Renal cortical epithelial cell (primary cell): Measurements from ENCODE around the gene DYDC2. TPM values are rescaled to one million over a fixed set of nuclear protein-coding genes. Genes with fewer than 3 reads are reported as not detected.

ENCODE experiments used
- DNase-seq: peaks from one replicate; pipeline ENCODE4 v3.0.0-alpha.2; 2011; ENCODE audit warnings: low read depth
- total RNA-seq: library from RNA; depleted of rRNA; stranded (reverse); fragments of >200 nt; gene quantifications from 2 replicates; pipeline ENCODE4 v1.2.3, GENCODE V29; 2014

Gene DYDC2
- total RNA-seq, 1 donor from 2014 or later, result 0.15 TPM

DNA sequence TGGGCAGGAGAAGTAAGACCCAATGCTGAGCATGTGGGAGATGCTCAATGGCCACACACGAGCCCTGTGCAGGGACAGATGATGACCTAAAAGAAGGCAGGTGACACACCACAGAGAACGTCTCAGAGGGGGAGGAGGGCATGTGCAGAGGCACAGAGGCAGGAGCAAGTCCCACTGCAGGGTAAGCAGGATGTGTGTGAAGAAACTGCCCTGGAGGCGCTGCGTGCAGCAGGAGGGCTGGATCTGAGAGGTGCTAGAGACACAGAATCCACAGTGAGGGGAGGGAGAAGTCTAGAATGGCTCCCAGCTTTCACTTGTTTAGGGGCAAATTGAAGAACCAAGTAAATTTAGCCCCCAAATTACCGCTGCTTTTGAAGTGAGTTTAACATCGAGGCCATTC lies 14.9 kb downstream of the DYDC2 start:
- DNase-seq, result no peak

DNA sequence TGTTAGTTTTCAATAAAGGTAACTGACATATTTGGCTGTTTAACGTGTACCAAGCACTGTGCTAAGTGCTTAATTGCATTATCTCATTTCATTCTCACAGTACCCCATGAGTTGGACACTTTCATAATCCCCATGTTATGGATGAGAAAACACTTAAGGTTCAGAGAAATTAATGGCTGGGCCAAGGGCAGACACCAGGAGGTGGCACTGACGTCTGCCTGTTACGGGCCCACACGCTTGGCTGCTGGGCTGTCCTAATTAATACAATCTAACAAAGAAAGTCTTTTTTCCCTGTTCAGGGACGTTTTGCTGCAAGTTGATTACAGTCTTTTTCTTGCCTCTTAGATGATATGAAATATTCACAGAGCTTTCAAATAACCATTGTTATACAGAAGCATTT lies 16.1 kb downstream of the DYDC2 start:
- DNase-seq, result no peak

DNA sequence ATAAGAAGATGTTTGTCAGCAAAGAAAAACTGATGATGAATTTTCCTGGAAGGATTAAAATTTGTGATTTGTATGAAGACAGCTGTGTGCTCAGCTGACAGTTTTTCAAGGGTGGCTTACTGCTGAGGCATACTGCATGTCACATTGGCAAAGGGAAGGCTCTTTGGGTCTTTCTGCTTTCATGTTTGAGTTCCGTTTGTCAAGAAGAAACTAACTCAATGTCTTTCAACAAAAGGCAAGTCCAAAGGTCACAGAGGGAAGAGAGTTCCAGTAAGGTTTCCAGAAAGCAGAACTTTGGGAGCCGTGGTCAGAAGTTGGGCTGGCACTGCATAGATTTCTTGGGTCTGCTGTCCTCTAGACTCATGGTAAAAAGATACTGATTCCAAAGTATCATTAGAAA lies 16.9 kb downstream of the DYDC2 start:
- DNase-seq, result no peak

DNA sequence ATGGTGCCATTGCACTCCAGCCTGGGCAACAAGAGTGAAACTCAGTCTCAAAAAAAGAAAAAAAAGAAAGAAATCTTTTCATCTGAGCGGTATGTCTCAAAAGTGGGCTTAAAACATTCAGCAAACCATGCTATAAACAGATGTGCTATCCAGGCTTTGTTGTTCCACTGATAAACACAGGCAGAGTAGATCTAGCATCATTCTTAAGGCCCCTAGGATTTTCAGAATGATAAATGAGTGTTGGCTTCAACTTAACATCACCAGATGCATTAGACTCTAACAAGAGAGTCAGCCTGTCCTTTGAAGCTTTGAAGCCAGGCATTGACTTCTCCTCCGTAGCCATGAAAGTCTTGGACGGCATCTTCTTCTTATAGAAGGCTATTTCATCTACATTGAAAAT lies 23.1 kb downstream of the DYDC2 start:
- DNase-seq, result no peak

DNA sequence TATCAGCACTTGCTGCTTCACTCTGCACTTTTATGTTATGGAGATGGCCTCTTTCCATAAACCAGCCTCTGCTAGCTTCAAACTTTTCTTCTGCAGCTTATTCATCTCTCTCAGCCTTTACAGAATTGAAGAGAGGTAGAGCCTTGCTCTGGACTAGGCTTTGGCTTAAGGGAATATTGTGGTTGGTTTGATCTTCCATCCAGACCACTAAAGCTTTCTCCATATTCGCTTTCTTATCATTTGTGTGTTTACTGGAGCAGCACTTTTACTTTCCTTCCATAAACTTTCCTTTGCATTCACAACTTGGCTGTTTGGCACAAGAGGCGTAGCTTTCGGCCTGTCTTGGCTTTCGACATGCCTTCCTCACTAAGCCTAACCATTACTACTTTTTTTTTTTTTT lies 23.6 kb downstream of the DYDC2 start:
- no peak for DNase-seq

DNA sequence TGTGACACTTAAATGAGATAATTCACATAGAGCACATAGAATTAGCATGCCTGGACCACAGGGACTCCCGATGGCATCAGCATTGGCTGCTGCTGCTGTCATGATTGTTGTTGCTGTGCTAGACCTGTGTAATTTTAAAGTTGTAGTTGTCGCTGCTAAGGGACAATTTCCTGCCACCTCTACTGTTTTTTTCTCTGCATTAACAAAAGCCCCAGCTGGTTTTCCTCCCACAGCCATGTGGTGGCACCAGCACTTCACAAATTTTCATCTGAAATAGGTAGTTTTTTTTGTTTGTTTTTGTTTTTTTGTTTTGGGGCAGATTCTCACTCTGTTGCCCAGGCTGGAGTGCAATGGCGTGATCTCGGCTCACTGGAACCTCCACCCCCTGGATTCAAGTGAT lies 26.4 kb downstream of the DYDC2 start:
- peak; percentile 49 for DNase-seq

DNA sequence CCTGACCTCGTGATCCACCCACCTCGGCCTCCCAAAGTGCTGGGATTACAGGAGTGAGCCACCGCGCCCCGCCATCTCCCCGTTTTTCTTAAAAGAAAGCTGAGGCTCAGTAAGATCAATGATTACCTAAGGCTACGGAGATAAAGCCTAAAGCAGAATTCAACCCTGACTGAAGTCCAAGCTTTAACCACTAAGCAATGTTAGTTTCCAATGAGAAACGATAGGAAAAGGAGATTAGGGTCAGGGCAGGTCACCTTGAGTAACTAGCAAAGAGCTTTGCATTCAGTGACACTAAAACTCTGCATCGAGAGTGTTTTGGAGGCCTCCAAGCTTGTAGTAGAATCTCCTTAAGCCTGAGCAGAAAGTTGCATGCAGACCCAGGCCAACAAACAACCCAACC lies 34.2 kb downstream of the DYDC2 start:
- DNase-seq, result no peak

DNA sequence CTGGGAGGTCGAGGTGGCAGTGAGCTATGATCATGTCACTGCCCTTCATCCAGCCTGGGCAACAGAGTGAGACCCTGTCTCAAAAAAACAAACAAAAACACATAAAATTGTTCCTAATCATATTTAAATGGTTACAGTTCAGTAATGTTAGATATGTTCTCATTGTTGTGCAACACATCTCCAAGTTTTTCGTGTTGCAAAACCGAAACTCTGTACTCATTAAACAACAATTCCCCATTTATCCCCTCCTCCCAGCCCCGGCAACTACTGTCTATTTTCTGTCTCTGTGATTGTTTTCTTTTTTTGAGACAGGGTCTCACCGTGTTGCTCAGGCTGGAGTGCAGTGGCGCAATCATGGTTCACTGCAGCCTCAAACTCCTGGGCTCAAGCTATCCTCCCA lies 35.7 kb downstream of the DYDC2 start:
- no peak for DNase-seq

DNA sequence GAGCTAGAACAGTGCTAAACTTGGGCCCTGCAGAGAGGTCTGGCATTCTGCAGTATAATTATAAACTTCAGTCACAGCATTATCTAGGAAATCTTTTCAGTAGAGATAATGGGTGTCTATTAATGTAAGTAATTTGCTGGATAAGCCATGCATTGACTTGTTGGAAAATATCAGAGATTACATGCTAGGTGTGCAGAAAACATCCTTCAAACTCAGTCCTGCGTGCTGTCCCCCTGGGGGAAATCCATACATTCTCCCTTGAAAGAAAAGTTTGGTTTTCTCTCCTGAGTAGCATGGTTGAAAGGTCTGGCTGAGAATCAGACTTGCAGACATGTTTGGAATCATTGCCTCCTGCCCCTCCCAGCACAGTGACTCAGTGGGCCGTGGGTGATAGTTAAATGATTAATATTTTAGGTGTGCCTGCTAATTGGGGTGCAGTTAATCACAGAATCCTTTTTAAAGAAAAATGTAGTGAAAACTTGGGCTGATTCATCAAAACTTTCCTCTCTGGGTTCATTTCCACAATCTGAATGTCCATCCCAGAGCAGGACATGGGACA lies 37.9 kb downstream of the DYDC2 start:
- DNase-seq, result no peak

DNA sequence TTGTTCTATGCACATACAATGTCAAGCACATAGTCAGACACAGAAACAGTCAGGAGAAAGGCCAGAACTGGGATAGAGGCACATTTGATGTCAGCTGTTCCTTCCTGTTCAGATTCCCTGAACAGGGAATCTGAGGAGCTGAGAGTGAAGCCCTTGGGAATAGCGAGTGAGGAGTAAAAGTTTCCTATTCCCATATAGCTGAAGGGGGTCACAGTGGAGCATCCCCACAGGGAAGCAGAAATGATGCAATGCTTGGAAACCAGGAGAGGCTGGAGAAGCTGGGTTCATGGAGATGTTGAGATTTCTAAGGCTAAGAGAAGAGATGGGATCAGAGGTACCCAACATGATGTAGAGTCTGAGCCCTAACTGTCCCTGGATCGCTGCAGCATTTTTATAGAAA lies 40.4 kb downstream of the DYDC2 start:
- DNase-seq, result no peak

DNA sequence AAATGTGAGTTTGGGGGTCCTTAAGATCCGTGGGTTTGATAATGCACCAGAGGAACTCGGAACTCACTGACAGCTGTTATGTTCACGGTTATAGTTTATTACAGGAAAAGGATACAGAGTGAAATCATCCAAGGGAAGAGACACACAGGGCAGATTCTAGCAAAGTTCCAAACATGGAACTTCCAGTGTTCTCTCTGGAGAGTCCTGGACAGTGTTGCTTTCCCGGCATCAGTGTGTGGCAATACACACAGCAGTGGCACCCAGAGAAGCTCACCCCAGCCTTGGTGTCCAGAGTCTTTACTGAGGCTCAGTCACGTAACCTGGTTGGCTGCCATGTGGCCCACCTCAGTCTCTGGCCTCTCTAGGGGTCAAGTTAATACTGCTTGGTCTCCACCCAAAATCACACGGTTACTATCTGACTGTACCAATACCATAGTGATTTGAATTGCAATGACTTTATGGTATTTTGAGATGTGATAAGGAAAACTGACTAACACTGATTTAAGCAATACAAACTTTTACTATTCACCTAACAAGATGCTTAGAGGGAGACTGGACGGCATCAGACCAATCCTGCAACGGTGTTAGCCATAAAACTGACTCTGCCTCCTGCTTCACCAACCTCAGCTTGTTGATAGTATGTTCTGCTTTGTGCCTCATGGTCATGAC lies 43.7 kb downstream of the DYDC2 start:
- DNase-seq, result no peak

DNA sequence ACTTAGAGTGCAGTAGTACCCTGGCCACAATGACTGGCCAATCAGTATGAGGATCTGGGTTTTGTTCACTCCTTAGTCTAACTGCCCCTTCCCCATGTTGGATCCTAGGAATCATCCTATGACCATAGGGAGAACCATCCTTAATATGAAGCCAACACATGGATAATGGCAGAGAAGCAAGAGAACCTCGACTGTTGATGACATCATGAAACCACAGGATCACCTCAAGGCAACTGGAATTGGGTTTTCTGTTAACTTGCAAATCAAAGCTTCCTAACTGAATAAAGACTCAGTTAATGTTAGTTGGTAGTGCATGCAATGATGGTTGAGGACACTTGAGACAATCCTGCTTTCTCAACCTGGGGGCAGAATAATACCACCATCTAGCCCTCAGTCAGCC lies 48.5 kb downstream of the DYDC2 start:
- no peak for DNase-seq

DNA sequence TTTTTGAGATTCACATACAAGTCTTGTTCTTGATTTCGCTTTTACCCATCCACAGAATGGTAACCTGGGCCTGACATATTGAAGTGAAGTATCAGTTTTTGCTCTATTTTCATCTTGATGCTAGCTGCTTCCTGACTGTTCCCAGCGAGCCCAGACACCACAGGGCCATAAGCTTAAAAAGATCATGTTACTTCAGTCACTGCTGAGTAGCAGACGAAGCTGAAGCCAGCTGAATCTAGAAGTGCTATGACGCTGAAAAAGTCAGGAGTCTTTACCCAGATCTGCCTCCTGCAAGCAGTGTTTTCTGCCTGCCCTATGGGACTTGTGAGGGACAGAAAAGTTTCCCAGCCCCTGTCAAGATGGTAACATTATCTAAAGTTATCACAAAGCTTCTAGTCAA lies 49.0 kb downstream of the DYDC2 start:
- DNase-seq, result no peak

DNA sequence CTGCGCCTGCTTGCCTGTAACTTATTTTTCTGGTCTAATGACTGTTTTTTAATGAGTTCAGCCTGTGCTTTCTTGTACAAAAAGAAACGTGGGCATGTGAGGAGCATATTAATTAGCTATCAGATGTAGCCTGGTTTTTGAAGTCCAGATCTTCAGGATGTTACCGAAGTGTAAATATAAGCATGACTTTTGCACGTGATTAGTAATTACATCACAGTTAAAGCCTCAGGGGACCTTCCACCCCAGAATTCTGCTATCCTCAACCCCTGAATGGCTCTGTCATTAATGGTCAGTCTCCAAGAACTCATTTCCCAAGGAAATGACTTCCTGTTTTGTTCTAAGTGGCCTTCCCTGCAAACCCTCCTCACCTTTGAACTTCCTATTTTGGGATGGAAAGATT lies 49.6 kb downstream of the DYDC2 start:
- no peak for DNase-seq

DNA sequence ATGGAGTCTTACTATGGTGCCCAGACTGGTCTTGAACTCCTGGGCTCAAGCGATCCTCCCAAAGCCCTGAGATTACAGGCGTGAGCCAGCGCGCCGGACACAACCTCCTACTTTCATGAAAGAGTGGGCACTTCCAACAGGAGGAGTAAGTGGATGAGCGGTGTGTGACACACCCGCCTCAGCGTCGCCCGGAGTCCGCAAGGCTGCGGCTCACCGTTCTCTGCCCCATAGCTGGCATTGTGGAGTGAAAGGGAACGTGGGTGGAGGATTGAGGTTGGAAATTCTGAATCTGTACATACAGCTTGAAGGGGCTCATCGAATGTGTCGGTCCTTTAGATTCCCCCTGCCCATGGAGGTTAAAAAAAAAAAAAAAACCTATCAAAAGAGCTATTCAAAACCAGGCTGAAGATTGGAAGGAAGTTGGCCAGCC lies 51.2 kb downstream of the DYDC2 start:
- peak; percentile 60 for DNase-seq

DNA sequence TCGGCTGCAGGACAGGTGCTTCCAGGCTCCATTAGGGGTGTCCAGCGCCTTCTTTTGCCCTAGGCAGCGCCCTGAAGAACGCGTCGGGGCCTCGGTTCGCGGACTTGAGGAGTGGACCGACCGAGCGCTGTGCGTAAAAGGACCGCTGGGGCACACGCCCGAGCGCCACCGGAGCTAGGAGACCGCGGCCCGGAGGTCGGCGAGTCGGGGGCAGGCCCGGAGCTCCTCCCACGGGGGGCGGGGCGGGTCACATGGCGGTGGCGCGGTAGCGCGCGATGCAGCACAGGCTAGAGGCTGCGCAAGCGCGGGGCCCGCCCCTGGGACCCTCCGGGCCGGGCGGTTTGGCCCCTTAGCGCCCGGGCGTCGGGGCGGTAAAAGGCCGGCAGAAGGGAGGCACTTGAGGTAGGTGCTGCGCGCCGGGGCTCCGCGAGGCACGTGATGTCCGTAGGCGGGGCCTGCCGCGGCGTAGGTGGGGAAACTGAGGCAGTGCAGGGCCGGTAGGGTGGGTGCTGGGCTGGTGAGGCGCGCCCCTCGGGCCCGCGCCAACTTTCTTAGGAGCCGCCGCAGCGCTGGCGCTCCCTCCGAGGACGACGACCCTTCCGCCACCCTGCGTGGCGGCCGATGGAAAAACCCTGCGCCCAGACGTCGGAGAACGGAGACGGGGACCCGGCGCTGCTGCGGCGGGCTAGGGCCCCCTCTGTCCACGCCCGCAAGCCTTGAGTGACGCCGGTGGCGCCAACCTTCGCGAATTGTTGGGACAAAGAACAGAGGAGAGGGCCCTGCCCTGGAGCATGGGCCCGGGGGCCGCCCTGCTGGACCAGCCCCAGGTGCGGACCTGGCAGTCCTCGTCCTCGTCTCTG lies 51.9 kb downstream of the DYDC2 start, which contains the start of gene PRXL2A:
Gene PRXL2A (plus strand): TSS at position 310 of the 860 bp plus-strand sequence. CDS start 11,917 bp downstream, outside the sequence.
- no peak for DNase-seq

DNA sequence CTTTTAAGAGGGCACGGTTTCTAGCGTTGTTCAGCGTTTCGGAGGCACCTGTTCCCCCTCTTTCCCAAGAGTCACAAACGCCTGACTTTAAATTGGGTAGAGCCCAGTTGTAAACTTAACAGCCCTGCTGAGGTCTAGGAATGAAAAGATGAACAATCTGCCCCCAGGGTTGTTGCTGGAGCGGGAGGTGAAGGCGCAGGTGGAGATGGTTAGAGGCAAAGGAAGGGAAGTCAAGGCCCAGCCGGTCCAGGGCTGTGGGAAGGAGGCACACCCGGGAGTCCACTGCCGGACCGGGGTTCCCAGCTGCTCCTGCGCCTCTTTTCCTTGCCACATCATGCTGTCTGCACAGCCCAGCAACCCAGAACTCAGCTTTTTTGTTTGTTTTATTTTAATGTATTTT lies 52.5 kb downstream of the DYDC2 start:
- no peak for DNase-seq

DNA sequence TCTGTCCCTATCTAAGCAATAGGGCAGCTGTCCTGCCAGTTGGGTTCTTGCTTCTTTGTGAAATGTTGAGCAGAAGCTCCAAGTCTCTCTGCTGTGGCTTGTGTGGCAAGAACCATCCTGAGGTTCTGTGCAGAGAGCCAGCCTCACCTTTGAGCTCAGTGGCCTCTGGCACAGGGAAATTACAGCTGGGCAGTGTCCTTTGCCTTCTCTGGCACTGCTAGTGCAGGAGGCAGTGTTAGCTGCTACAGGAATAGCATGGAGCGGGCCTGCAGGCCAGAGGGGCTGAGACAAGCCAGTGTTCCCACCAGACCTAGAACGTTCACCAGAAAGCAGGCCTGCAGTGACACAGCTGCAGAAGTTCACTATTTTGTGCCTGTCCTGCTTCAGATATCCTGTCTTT lies 53.5 kb downstream of the DYDC2 start:
- DNase-seq, result no peak

DNA sequence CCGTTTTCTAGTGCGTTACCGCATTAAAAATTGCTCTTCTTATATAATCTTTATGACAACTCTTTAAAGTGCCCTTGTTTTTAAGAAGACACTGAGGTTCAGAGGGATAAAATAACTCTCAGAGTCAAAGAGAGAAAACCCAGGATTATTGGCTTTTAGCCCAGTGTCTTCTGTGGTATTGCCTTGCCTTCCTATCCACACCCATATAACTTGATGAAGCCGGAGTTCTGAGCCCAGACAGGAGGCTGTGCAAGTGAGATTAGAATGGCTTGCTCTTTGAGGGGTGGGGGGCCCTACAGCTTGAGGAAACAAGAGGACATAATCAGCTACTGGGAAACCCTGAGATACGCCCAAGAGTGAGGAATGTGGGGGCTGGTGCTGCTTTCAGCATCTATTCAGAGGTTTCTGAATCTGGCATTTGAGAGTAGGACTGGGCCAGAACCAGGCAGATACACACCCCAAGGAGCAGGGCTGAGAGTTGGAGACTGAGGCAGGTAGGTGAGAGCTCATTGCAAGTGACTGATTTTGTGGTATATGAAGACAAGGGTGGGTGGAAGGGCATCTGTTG lies 54.1 kb downstream of the DYDC2 start:
- DNase-seq, result no peak

DNA sequence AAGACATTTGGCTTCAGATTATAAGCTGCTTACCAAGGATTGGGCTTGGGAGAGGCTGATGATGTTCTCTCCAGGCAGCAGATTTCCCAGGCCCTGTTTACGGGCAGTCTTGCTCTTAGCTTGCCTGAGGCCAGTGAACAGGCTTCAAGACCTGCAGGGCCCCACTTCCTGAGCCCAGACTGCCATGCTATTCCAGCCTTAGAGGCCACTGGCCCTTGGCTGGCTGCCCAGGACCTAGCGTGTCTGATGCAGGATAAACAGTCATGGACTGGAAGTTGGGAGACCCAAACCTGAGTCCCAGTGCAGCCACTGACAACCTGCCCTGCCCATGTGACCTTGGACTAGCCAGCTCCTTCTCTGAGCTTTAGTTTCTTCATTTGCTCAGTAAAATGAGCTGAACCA lies 54.7 kb downstream of the DYDC2 start:
- peak; percentile 79 for DNase-seq

DNA sequence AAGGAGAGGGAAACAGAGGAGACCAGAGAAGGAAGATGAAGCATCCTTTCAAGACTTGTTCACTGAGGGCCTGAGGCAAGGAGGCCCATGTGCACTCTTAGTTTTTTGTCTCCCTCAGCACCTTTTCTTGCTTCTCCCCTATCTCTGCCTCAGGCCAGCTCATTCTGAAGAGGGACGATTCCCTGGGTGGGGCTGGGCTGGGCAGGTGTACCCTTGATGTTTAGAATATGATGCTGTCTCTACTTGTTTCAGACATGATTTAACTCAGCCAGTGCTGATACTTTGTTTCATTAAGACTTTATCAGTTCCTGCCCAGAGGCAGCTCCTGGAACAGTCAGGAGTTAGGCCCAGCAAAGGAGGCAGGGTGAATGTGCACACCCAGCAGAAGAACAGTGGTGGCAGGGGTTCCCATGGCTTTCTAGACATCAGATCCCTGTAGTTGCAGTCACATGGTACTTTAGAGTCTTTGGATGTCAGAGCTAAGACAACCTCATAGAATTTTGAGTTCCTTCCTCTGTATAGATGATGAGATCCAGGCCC lies 55.2 kb downstream of the DYDC2 start:
- no peak for DNase-seq

DNA sequence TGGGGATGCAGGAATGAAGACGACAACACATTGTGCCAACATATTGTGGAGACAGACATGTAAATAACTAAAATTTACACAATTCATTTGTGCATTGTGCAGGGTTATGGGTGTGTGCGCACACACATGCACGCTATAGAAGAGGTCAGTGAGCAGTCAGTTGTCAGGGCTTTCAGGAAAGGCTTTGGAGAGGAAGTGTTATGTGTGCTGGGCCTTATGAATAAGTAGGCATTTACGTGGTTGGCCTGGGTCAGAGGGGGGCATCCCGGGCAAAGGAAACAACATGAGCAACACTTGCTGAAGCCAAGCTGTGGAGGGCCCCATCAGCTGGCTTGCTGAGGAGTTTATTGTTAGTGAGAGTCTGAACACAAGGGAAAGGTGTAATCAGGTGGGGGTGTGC lies 55.9 kb downstream of the DYDC2 start:
- peak; percentile 71 for DNase-seq
